Left ventricle myocardium inferior (tissue), 1 donor: ENCODE results near the gene SH3PXD2A. TPM values are rescaled to one million over a fixed set of nuclear protein-coding genes. Genes with fewer than 3 reads are reported as not detected.
"Not testable (repeated sequence)": the region's sequence is repeated elsewhere in the genome, so short reads cannot be mapped to it uniquely, and the experiment has no call there.

ENCODE experiments used
- DNase-seq: peaks from one replicate; pipeline ENCODE4 v3.0.0-alpha.2; 2020
- H3K27ac ChIP-seq: fragments of 200-600 bp; replicated peaks from 2 replicates; pipeline ENCODE4 v1.8.0; 2021
- H3K27me3 ChIP-seq: fragments of 200-600 bp; 2 replicates; pipeline ENCODE4 v1.8.0; 2021; ENCODE audit warnings: low read depth
- H3K36me3 ChIP-seq: fragments of 200-600 bp; 2 replicates; pipeline ENCODE4 v1.8.0; 2021
- H3K4me1 ChIP-seq: fragments of 200-600 bp; 2 replicates; pipeline ENCODE4 v1.8.0; 2021
- H3K4me3 ChIP-seq: fragments of 200-600 bp; 2 replicates; pipeline ENCODE4 v1.8.0; 2021; ENCODE audit warnings: mild to moderate bottlenecking, moderate library complexity
- H3K9me3 ChIP-seq: fragments of 200-600 bp; replicated peaks from 2 replicates; pipeline ENCODE4 v1.8.0; 2021
- intact Hi-C: fragments of 100-400 bp; cut with micrococcal nuclease; formaldehyde crosslinking; loops from one replicate; pipeline ENCODE4 v1.11.0; 2022
- total RNA-seq: library from RNA; stranded (reverse); fragmentation: NEBNext Ultra II Directional; extraction: Animal tissue kit (Norgen Biotek cat#: 25700); gene quantifications from one replicate; pipeline ENCODE4 v1.2.1, GENCODE V29; 2021
- TF ChIP-seq, protein P1 (sequence below): fragments of 200-600 bp; IDR thresholded peaks from 2 replicates; pipeline ENCODE4 v1.8.0; 2021; ENCODE audit warnings: antibody characterized with exemption, mild to moderate bottlenecking, borderline replicate concordance
- donor health status: DM: no; HTN: yes; CAD: no; lungs with severe emphysema.

Gene SH3PXD2A
- total RNA-seq, 1 donor from 2014 or later, result 34.4 TPM

DNA sequence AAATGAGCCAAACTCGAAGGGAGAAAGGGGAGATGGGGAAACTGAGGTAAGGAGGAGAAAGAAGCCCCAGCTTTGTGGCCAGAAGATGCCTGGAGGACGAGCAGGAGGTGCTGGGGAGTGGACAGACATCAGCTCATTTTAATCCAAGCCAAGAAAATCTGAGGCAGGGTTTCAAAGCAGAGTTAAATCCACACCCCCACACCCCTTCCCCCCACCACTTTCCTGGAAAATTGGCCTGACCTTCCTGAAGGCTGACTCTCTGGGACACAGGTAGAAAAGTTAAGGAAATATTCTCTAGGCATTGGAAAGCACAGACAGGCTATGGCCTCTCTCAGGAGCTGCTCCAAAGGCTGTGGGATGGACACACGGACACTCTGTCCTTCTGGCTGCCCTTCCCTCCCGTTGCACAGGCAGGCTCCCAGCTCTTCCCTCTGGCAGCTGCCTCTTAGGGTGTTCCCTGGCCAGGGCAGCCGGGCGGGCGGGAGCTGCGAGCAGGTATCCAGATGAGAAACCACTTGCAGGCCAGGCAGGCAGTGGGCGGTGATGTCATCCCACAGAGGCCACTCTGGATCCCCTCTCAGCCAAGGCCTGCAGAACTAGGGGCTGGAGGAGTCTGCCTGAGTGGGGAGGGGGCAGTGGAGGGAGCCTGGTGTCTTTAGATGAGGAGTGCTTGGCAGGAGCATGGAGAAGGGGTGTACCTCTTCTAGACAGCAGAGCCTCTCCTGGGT is 190.1 kb downstream of the SH3PXD2A start:
- no peaks in the 10 kb centered on the region for H3K36me3 ChIP-seq
- TF ChIP-seq, protein P1, sequence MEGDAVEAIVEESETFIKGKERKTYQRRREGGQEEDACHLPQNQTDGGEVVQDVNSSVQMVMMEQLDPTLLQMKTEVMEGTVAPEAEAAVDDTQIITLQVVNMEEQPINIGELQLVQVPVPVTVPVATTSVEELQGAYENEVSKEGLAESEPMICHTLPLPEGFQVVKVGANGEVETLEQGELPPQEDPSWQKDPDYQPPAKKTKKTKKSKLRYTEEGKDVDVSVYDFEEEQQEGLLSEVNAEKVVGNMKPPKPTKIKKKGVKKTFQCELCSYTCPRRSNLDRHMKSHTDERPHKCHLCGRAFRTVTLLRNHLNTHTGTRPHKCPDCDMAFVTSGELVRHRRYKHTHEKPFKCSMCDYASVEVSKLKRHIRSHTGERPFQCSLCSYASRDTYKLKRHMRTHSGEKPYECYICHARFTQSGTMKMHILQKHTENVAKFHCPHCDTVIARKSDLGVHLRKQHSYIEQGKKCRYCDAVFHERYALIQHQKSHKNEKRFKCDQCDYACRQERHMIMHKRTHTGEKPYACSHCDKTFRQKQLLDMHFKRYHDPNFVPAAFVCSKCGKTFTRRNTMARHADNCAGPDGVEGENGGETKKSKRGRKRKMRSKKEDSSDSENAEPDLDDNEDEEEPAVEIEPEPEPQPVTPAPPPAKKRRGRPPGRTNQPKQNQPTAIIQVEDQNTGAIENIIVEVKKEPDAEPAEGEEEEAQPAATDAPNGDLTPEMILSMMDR, result no peak
- DNase-seq, result peak; percentile 69
- peak overlapping the region; percentile 81 for H3K27ac ChIP-seq
- intact Hi-C loops, result no loop called here
- H3K27me3 ChIP-seq, result no peaks in the 10 kb centered on the region
- no peak overlapping the region for H3K4me3 ChIP-seq
- H3K4me1 ChIP-seq, result peaks cover 96% of the 10 kb centered on the region
- H3K9me3 ChIP-seq, result no peaks in the 10 kb centered on the region

DNA sequence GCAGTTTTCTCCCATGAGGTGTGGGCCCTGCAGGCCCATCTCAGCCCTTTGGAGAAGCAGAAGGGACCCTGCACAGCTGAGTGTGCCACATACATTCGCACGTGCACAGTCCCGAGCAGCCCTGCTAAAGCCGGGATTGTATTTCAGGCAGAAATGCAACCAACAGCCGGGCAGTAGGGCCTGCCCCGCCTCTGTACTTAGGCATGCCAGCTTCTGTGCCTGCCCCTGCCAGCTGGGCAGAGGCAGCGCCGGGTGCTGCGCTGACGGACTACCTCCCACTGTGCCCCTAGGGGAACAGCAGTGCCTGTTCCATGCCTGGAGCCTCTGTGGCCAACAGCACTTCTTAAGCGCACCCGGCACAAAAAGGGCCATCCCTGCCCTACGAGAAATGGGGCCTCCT is 191.6 kb downstream of the SH3PXD2A start:
- H3K27me3 ChIP-seq, result no peaks in the 10 kb centered on the region
- H3K27ac ChIP-seq, result peak overlapping the region; percentile 81
- peaks cover 94% of the 10 kb centered on the region for H3K4me1 ChIP-seq
- H3K4me3 ChIP-seq, result no peak overlapping the region
- intact Hi-C loops, result no loop called here
- TF ChIP-seq, protein P1, result peak; percentile 24
- peaks cover 6% of the 10 kb centered on the region for H3K36me3 ChIP-seq
- peak; percentile 49 for DNase-seq
- no peaks in the 10 kb centered on the region for H3K9me3 ChIP-seq

DNA sequence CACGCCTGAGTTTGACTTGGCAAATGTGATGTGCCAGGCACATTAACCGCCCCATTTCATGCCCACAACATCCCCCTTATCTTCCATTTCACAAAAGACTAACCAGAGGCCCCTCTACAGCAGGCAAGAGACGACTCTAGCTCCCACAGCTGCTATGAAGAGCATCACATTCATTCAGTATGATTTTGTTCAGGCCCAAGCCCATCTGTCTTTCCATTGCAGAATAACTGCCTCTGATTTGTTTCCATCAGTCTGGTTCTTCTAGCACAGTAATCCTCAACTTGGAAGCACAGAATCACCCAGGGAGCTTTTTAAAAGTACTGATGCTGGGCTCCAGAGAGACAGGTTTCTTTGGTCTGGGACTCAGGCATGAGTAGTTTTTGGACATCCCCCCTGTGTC is 192.1 kb downstream of the SH3PXD2A start:
- no peak for DNase-seq
- intact Hi-C loops, result no loop called here
- Histone ChIP-seq H3K4me3 (no peak overlapping the region), H3K27me3 (no peaks in the 10 kb centered on the region), H3K9me3 (no peaks in the 10 kb centered on the region), H3K27ac (peak overlapping the region; percentile 81), H3K4me1 (peaks cover 88% of the 10 kb centered on the region), H3K36me3 (peaks cover 11% of the 10 kb centered on the region)
- TF ChIP-seq, protein P1, result no peak

DNA sequence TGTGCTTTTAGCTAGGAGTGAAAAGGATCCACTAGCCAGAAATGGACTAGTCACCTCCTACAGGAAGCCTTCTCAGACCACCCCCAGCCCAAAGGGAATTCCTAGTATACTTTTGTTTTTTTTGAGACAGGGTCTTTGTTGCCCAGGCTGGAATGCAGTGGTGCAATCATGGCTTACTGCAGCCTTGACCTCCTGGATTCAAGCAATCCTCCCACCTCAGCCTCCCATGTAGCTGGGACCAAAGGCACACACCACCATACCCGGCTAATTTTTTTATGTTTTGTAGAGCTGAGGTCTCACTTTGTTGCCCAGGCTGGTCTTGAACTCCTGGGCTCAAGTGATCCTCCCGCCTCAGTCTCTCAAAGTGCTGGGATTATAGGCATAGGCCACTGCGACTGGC is 192.7 kb downstream of the SH3PXD2A start:
- peak overlapping the region; percentile 81 for H3K27ac ChIP-seq
- H3K27me3 ChIP-seq, H3K4me3 ChIP-seq, intact Hi-C loops, DNase-seq, H3K9me3 ChIP-seq: not testable (repeated sequence)
- H3K4me1 ChIP-seq, result peaks cover 83% of the 10 kb centered on the region
- H3K36me3 ChIP-seq, result peaks cover 17% of the 10 kb centered on the region

DNA sequence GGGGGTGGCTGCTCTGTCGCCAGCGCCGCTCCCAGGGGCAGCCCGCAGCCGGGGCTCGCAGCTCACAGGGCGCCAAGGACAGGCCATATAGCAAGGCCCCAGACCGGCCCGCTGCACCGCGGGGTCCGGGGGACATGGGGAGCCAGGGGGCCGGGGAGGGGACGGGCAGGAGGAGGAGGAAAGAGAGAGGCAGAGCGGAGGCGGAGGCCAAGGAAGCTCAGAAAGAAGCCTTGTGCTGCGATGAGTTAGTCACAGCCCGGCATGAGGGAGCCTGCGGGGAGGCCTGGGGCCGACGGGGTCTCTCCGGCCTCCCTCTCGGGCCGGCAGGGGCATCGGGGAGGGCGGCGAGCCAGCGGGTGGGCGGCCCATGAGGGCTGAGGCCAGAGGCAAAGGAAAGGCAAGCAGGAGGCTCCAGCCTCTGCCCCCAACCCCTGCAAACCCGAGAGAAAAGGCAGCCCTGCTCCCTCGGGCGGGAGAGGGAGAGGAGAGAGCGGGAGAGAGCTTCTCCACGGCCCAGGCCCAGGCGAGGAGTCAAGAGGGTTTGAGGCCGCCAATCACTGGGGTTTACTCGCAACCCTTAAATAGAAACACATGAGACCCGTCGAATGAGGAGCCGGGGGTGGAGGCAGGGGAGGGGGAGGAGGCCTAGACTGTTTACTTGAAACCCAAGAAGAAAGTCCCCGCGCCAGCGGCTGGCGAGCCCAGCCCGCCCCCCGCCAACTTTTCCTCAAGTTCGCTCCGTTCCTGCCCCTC is 194.0 kb downstream of the SH3PXD2A start:
- peaks cover 23% of the 10 kb centered on the region for H3K36me3 ChIP-seq
- peak; percentile 84 for DNase-seq
- TF ChIP-seq, protein P1, result no peak
- peaks cover 6% of the 10 kb centered on the region for H3K9me3 ChIP-seq
- no peaks in the 10 kb centered on the region for H3K27me3 ChIP-seq
- peak overlapping the region; percentile 78 for H3K4me3 ChIP-seq
- intact Hi-C loops, result no loop called here
- peak overlapping the region; percentile 92 for H3K27ac ChIP-seq
- H3K4me1 ChIP-seq, result peaks cover 70% of the 10 kb centered on the region
